ENCODE results near the gene LURAP1L.

DNA sequence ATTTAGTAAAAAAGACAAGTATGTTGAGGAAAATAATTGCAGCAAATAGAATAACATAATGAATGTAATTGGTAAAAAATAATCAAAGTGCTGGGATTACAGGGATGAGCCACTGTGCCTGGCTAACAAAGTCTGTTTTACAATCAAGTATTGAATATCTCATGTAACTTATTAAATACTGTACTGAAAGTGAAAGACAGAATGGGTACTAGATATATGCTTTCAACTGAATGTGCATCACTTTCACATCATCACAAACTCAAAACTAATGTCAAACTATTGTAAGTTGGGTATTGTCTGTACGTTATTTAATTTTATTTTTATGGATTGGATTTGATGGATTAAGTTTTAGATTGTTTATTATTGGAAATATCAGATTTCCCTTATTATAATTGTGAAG lies 58.9 kb downstream of the LURAP1L start:
- TF ChIP-seq, protein P1, sequence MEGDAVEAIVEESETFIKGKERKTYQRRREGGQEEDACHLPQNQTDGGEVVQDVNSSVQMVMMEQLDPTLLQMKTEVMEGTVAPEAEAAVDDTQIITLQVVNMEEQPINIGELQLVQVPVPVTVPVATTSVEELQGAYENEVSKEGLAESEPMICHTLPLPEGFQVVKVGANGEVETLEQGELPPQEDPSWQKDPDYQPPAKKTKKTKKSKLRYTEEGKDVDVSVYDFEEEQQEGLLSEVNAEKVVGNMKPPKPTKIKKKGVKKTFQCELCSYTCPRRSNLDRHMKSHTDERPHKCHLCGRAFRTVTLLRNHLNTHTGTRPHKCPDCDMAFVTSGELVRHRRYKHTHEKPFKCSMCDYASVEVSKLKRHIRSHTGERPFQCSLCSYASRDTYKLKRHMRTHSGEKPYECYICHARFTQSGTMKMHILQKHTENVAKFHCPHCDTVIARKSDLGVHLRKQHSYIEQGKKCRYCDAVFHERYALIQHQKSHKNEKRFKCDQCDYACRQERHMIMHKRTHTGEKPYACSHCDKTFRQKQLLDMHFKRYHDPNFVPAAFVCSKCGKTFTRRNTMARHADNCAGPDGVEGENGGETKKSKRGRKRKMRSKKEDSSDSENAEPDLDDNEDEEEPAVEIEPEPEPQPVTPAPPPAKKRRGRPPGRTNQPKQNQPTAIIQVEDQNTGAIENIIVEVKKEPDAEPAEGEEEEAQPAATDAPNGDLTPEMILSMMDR (IDR thresholded peaks at IDR 0.05), result no peak
- TF ChIP-seq POLR2A (IDR thresholded peaks at IDR 0.05), result no peak

All from lower leg skin (tissue), 3 donors.